GM21381 (cell line): ENCODE results near the gene TRPC1.
A peak's percentile ranks its signal among the peaks of the same experiment; 100 is the strongest.

Source experiments
- ATAC-seq: cut with Tn5 transposase; IDR thresholded peaks from one replicate; pipeline ENCODE4 v1.9.1; 2021; ENCODE audit warnings: mild to moderate bottlenecking, moderate library complexity; ENCODE audit not compliant: unreplicated experiment

The TRPC1 gene

DNA sequence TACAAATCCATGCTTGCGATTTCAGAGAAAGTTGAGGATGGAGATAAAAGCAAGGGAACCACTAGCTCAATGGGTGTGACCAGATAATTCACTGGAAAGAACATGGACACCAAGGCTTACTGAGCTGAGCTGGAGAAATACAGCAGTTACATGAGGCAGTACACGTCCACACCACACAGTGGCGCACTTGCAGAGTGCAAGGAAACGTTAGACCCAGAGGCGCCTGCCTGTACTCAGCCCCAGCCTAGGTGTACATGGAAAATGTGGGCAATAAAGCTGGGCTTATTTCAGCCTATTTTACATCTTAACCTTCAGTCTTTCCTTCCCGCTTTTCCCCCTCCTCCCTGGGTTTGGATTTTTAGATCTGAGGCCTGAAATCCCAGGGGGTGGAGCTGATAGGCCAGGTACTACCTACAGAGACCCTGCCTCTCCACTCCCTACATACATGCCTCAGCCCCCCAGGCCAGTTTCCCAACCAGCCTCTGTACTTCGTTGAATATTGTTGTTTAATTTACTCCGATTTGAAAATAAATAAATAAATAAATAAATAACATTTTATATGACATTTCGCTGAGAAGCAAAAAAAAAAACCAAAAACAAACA, 105.0 kb downstream of the TRPC1 start:
- peak; percentile 96 for ATAC-seq

- no peak for ATAC-seq
Observed at GRCh38 chr3:142837526-142837925, 113.7 kb downstream of the TRPC1 start.

GRCh38 chr3:142839831-142840230, 116.0 kb downstream of the TRPC1 start:
- no peak for ATAC-seq

DNA sequence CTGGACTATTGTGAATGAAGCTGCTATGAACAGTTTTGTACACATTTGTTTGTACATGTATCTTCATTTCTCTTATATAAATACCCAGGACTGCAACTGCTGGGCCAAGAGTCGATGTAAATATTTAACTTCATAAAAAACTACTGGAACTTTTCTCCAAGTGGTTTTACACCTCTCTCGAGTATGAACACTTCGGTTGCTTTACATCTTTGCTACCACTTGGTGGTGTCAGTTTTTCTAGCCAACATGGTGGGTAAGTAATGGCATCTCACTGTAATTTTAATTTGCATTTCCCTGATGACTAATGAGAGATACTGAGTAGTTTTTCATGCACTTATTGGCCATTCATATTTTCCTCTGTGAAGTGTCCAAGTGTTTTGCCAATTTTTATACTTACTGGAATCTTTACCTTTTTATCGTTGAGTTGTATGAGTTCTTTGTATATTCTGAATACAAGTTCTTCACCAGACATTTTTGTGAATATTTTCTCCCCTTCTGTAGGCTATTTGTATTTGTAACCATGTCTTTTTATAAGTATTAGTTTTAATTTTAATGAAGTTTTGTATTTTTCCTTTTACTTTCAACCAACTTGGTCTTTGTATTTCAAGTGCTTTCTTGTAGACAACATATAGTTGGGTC, 120.6 kb downstream of the TRPC1 start:
- ATAC-seq = peak; percentile 52

GRCh38 chr3:142846779-142847577, 123.1 kb downstream of the TRPC1 start:
- no peak for ATAC-seq

GRCh38 chr3:142849148-142849547, 125.3 kb downstream of the TRPC1 start:
- ATAC-seq = no peak

GRCh38 chr3:142850395-142851023, 126.7 kb downstream of the TRPC1 start:
- no peak for ATAC-seq

- ATAC-seq = no peak
Observed at GRCh38 chr3:142852009-142852408, 128.2 kb downstream of the TRPC1 start.

DNA sequence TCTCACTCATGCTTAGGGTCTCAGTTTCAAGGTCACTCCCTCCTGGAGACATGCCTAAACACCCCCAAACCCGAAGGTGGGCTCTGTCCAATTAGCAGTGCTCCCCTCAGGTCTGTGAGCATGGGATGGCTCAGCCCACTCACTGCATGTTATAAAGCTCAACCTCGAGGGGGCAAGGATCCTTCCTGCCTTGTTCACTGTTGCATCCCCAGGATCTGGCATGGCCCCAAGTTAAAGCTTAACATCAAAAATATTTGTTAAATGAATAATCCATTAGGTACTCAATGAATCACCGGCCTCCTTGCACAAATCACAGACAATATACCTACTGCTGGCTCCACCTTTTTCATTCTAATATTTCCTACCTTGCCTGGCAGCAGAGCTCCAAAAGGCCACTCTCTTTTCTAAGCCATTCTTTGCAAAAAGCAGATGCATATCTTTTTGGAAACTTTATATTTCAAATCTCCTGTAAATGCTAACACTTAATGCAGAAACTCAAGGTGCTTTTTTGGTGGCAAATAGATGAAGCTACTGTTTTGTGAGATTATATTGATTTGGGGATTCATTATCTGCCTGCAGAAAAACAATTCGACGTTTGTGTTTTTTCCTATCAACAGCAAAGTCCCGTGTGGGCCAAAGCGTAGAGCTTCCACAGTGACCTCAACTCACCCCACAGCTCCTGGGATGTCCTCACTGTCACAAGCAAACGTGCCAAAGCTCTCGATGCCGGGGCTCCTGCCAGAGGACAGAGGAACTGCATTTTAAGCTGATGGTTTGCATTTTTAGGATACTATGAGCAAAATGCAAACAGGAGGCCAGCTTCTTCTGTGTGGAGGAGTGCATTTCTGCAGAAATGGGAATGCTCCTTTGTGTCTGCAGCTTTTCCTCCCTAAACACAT, 129.7 kb downstream of the TRPC1 start:
- ATAC-seq = no peak

- no peak for ATAC-seq
Observed at GRCh38 chr3:142857056-142857455, 133.2 kb downstream of the TRPC1 start.
